Liver (tissue), 9 donors: ENCODE results near the gene SEMG2. TPM values are rescaled to one million over a fixed set of nuclear protein-coding genes. Genes with fewer than 3 reads are reported as not detected.

Experiments used
- DNase-seq: peaks from one replicate; pipeline ENCODE4 v3.0.0-alpha.2; 2017; ENCODE audit warnings: low spot score
- H3K27ac ChIP-seq, 2 donors: one replicate each; pipeline ENCODE4 v1.7.0; 2013; ENCODE audit warnings: inconsistent platforms in 2 of 2, low read length in 2 of 2, control low read depth in 1 of 2, low read depth in 1 of 2, mild to moderate bottlenecking in 1 of 2
- H3K27me3 ChIP-seq, 4 donors: one replicate each; pipeline versions ENCODE4 v1.6.1 to v1.7.0; 2013; ENCODE audit warnings: low read length in 3 of 4, inconsistent platforms in 1 of 4, mild to moderate bottlenecking in 1 of 4, moderate library complexity in 1 of 4; ENCODE audit not compliant: control insufficient read depth in 4 of 4, insufficient read depth in 4 of 4
- H3K36me3 ChIP-seq, 4 donors: one replicate each; pipeline versions ENCODE4 v1.6.1 to v1.7.0; 2013; ENCODE audit warnings: low read length in 3 of 4, mild to moderate bottlenecking in 3 of 4, low read depth in 1 of 4, moderate library complexity in 1 of 4; ENCODE audit not compliant: control insufficient read depth in 4 of 4, insufficient read depth in 3 of 4
- H3K4me1 ChIP-seq, 4 donors: one replicate each; pipeline versions ENCODE4 v1.6.1 to v1.7.0; 2013; ENCODE audit warnings: low read length in 3 of 4, mild to moderate bottlenecking in 3 of 4, moderate library complexity in 1 of 4; ENCODE audit not compliant: control insufficient read depth in 4 of 4, insufficient read depth in 4 of 4
- H3K4me3 ChIP-seq, 3 donors: one replicate each; pipeline versions ENCODE4 v1.6.1 to v1.7.0; 2013; ENCODE audit warnings: low read length in 3 of 3, control low read depth in 1 of 3, low read depth in 1 of 3, mild to moderate bottlenecking in 1 of 3
- H3K9ac ChIP-seq, 2 donors: one replicate each; pipeline ENCODE4 v1.7.0; 2013; ENCODE audit warnings: low read length in 2 of 2, mild to moderate bottlenecking in 2 of 2, moderate library complexity in 2 of 2, control low read depth in 1 of 2, low read depth in 1 of 2
- H3K9me3 ChIP-seq, 4 donors: one replicate each; pipeline versions ENCODE4 v1.6.1 to v1.7.0; 2013; ENCODE audit warnings: low read length in 3 of 4; ENCODE audit not compliant: control insufficient read depth in 4 of 4
- CTCF ChIP-seq: fragments of 150-350 bp; IDR thresholded peaks from 2 replicates; pipeline ENCODE4 v1.5.1; 2017; ENCODE audit warnings: improper control_type of control experiment, low read depth, low read length; ENCODE audit not compliant: missing input control
- FOXA1 ChIP-seq: IDR thresholded peaks from 2 replicates; pipeline ENCODE4 v1.6.1; 2016; ENCODE audit warnings: antibody characterized with exemption
- GABPA ChIP-seq, 2 donors: IDR thresholded peaks in 1 of 2; conservative IDR thresholded peaks in 1 of 2; 2 replicates each; pipeline ENCODE4 v1.6.1; 2016; ENCODE audit warnings: antibody characterized with exemption in 2 of 2, mild to moderate bottlenecking in 1 of 2, moderate library complexity in 1 of 2
- HNF4A ChIP-seq, 2 donors: conservative IDR thresholded peaks; 2 replicates each; pipeline ENCODE4 v1.6.1; 2016; ENCODE audit warnings: antibody characterized with exemption in 2 of 2, mild to moderate bottlenecking in 2 of 2
- JUND ChIP-seq, 2 donors: IDR thresholded peaks; 2 replicates each; pipeline ENCODE4 v1.6.1; 2016; ENCODE audit warnings: antibody characterized with exemption in 2 of 2
- MAX ChIP-seq: IDR thresholded peaks from 2 replicates; pipeline ENCODE4 v1.6.1; 2016; ENCODE audit warnings: antibody characterized with exemption
- NR2F2 ChIP-seq: IDR thresholded peaks from 2 replicates; pipeline ENCODE4 v1.6.1; 2016; ENCODE audit warnings: antibody characterized with exemption
- RAD21 ChIP-seq, 2 donors: IDR thresholded peaks; 2 replicates each; pipeline ENCODE4 v1.6.1; 2016; ENCODE audit warnings: antibody characterized with exemption in 2 of 2, mild to moderate bottlenecking in 2 of 2
- RXRA ChIP-seq, 2 donors: IDR thresholded peaks; 2 replicates each; pipeline ENCODE4 v1.6.1; 2017 to 2018; ENCODE audit warnings: antibody characterized with exemption in 2 of 2, mild to moderate bottlenecking in 1 of 2
- SP1 ChIP-seq: IDR thresholded peaks from 2 replicates; pipeline ENCODE4 v1.6.1; 2018; ENCODE audit warnings: antibody characterized with exemption, mild to moderate bottlenecking
- TAF1 ChIP-seq: conservative IDR thresholded peaks from 2 replicates; pipeline ENCODE4 v1.6.1; 2016; ENCODE audit warnings: antibody characterized with exemption, mild to moderate bottlenecking
- YY1 ChIP-seq: IDR thresholded peaks from 2 replicates; pipeline ENCODE4 v1.6.1; 2016; ENCODE audit warnings: antibody characterized with exemption, mild to moderate bottlenecking
- WGBS: extraction: QIAGEN DNeasy Blood & Tissue Kit; methylation state at CpG from one replicate; pipeline ENCODE4 v1.1.7; 2013; 5-methylcytosine and 5-hydroxymethylcytosine counted together
- polyA plus RNA-seq, 2 donors: library from polyadenylated mRNA; stranded (reverse) in 1 of 2; unstranded in 1 of 2; fragments of 200-250 nt in 1 of 2; fragments of >200 nt in 1 of 2; fragmentation: Nextera tagmentation in 1 of 2; extraction: Ambion mirVana in 1 of 2; gene quantifications; one replicate each; pipeline versions ENCODE4 v1.2.1 to v1.2.3, GENCODE V29; 2013 to 2015
- total RNA-seq, 2 donors: library from RNA; depleted of rRNA; stranded (reverse); fragments of >200 nt; gene quantifications; one replicate each; pipeline ENCODE4 v1.2.3, GENCODE V29; 2014
- donor health status: healthy.
- donor health status: healthy.
- donor health status: healthy.
- donor health status: healthy.
- donor health status: healthy.

Gene SEMG2
- total and polyA plus RNA-seq, 4 donors: not detected

- TF ChIP-seq CTCF (no peak), YY1 (no peak)
Measured at GRCh38 chr20:45268531-45268930, 47.4 kb downstream of the SEMG2 start (continued).

GRCh38 chr20:45269056-45269455, 47.9 kb downstream of the SEMG2 start:
- no peak overlapping the region for H3K4me3 ChIP-seq
- no peak overlapping the region for H3K27ac ChIP-seq
- TF ChIP-seq RAD21 (IDR thresholded peaks at IDR 0.05) (no peak), TAF1 (no peak), FOXA1 (no peak), RXRA (IDR thresholded peaks at IDR 0.05) (no peak), JUND (IDR thresholded peaks at IDR 0.05) (no peak), HNF4A (conservative IDR thresholded peaks at IDR 0.05) (no peak), GABPA (IDR thresholded peaks at IDR 0.05 in 1 of 2, conservative IDR thresholded peaks at IDR 0.05 in 1 of 2) (no peak), MAX (no peak), NR2F2 (no peak), YY1 (no peak)
- DNase-seq: no peak
- H3K27me3 ChIP-seq: no peaks in the 10 kb centered on the region
- no peak overlapping the region for H3K9ac ChIP-seq
- no peaks in the 10 kb centered on the region for H3K4me1 ChIP-seq
- 76% methylated on average over 3 of the region's 3 CpGs for WGBS
- no peaks in the 10 kb centered on the region for H3K36me3 ChIP-seq
- no peaks in the 10 kb centered on the region for H3K9me3 ChIP-seq

GRCh38 chr20:45269754-45270270, 48.6 kb downstream of the SEMG2 start:
- no peak for DNase-seq
- H3K27ac ChIP-seq: no peak overlapping the region
- peaks cover 0 to under 1% (median 0%) of the 10 kb centered on the region in 4 donors for H3K4me1 ChIP-seq
- WGBS: 88% methylated on average over 4 of the region's 4 CpGs
- no peak overlapping the region for H3K9ac ChIP-seq
- H3K27me3 ChIP-seq: no peaks in the 10 kb centered on the region
- TF ChIP-seq SP1: no peak
- H3K36me3 ChIP-seq: no peaks in the 10 kb centered on the region
- H3K4me3 ChIP-seq: no peak overlapping the region
- no peaks in the 10 kb centered on the region for H3K9me3 ChIP-seq

Other genes with a start within 250 kb of the SEMG2 start
- gene KCNS1, start 120.2 kb upstream of the SEMG2 start, total RNA-seq: under 1 TPM in 1 of 2 donors, not detected in 1; 0.09 TPM
- gene KCNS1, start 120.2 kb upstream of the SEMG2 start, polyA plus RNA-seq: under 1 TPM in 1 of 2 donors, not detected in 1; 0.02 TPM
- not detected for gene WFDC5, start 106.2 kb upstream of the SEMG2 start, total RNA-seq
- not detected for gene WFDC5, start 106.2 kb upstream of the SEMG2 start, polyA plus RNA-seq
- gene WFDC12, start 96.9 kb upstream of the SEMG2 start, total RNA-seq: not detected
- gene WFDC12, start 96.9 kb upstream of the SEMG2 start, polyA plus RNA-seq: not detected
- not detected for gene PI3, start 46.5 kb upstream of the SEMG2 start, total RNA-seq
- gene PI3, start 46.5 kb upstream of the SEMG2 start, polyA plus RNA-seq: not detected
- gene SEMG1, start 14.3 kb upstream of the SEMG2 start, total RNA-seq: not detected
- gene SEMG1, start 14.3 kb upstream of the SEMG2 start, polyA plus RNA-seq: not detected
- gene SLPI, start 33.2 kb downstream of the SEMG2 start, total RNA-seq: 10 to 100 TPM in 1 of 2 donors, 1 to 10 TPM in 1; 1.9 to 60.1 TPM
- gene SLPI, start 33.2 kb downstream of the SEMG2 start, polyA plus RNA-seq: 100 to 1,000 TPM; 128 to 308 TPM
- gene RBPJL, start 85.5 kb downstream of the SEMG2 start, total RNA-seq: not detected
- gene RBPJL, start 85.5 kb downstream of the SEMG2 start, polyA plus RNA-seq: not detected
- not detected for gene MATN4, start 86.9 kb downstream of the SEMG2 start, total RNA-seq
- gene MATN4, start 86.9 kb downstream of the SEMG2 start, polyA plus RNA-seq: under 1 TPM in 1 of 2 donors, not detected in 1; 0.05 TPM
- gene SDC4, start 127.1 kb downstream of the SEMG2 start, total RNA-seq: 100 to 1,000 TPM in 1 of 2 donors, 10 to 100 TPM in 1; 54.4 to 147 TPM
- 10 to 100 TPM; 80.6 to 86.5 TPM for gene SDC4, start 127.1 kb downstream of the SEMG2 start, polyA plus RNA-seq
- gene SYS1, start 141.8 kb downstream of the SEMG2 start, total RNA-seq: 10 to 100 TPM; 15.0 to 29.0 TPM
- 10 to 100 TPM; 27.2 to 37.8 TPM for gene SYS1, start 141.8 kb downstream of the SEMG2 start, polyA plus RNA-seq
- gene TP53TG5, start 157.0 kb downstream of the SEMG2 start, total RNA-seq: not detected
- gene TP53TG5, start 157.0 kb downstream of the SEMG2 start, polyA plus RNA-seq: not detected
- 1 to 10 TPM; 2.1 to 3.2 TPM for gene DBNDD2, start 186.9 kb downstream of the SEMG2 start, total RNA-seq
- gene DBNDD2, start 186.9 kb downstream of the SEMG2 start, polyA plus RNA-seq: 1 to 10 TPM; 2.2 to 4.6 TPM
- 10 to 100 TPM; 14.4 to 20.7 TPM for gene PIGT, start 194.8 kb downstream of the SEMG2 start, total RNA-seq
- gene PIGT, start 194.8 kb downstream of the SEMG2 start, polyA plus RNA-seq: 10 to 100 TPM; 47.6 to 64.5 TPM
- gene WFDC2, start 248.4 kb downstream of the SEMG2 start, total RNA-seq: not detected
- 1 to 10 TPM; 1.3 to 1.8 TPM for gene WFDC2, start 248.4 kb downstream of the SEMG2 start, polyA plus RNA-seq